C4-2B (cell line): ENCODE measurements around the gene ALOXE3.

Source experiments
- CTCF ChIP-seq: fragments of 450-650 bp; conservative IDR thresholded peaks from 2 replicates; pipeline ENCODE4 v1.5.1; 2017; ENCODE audit warnings: mild to moderate bottlenecking
- ZFX ChIP-seq: fragments of 450-650 bp; IDR thresholded peaks from 2 replicates; pipeline ENCODE4 v1.6.1; 2017

DNA sequence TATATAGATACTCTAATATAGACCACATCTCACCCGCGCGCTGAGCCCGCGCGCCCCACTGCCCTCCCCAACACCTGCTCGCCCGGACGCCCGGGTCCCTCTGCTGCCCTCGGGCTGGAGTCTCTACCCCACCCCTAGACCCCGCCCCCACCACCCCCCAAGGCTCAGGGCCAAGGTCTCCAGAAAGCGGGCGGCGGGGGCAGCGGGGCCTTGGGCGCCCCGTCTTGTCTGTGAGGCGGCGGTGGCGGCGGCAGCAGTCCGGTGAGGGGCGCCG, 3.0 kb upstream of the ALOXE3 start:
- no peak for TF ChIP-seq CTCF
- no peak for TF ChIP-seq ZFX
